Measurements from ENCODE around the gene RPL23.

- TF ChIP-seq SPI1 (IDR thresholded peaks at IDR 0.05; ENCODE audit: borderline replicate concordance, insufficient read depth, low read depth, low read length) (no peak), CTCF (IDR thresholded peaks at IDR 0.05 in 2 of 3, conservative IDR thresholded peaks at IDR 0.05 in 1 of 3; ENCODE audit: control insufficient read depth in 2 of 3, extremely low read depth in 1 of 3, insufficient read depth in 1 of 3, low read depth in 3 of 3, low read length in 3 of 3) (no peak), NRF1 (conservative IDR thresholded peaks at IDR 0.05; ENCODE audit: low read depth, low read length) (no peak), REST (IDR thresholded peaks at IDR 0.05; ENCODE audit: low read depth, low read length) (no peak), MXI1 (IDR thresholded peaks at IDR 0.05; ENCODE audit: low read depth, low read length) (no peak)
Observed at GRCh38 chr17:38900978-38901656, 47.6 kb upstream of the RPL23 start.

All from GM12878 (cell line).